ENCODE measurements around the gene SIK3.

SIK3 gene

GRCh38 chr11:116955949-116956348 lies 142.3 kb downstream of the SIK3 start:
- DNase-seq = no peak

GRCh38 chr11:116955548-116955947 lies 142.7 kb downstream of the SIK3 start:
- DNase-seq = no peak

- no peak for DNase-seq
Observed at GRCh38 chr11:116953530-116954285, 144.5 kb downstream of the SIK3 start.

- DNase-seq = no peak
Observed at GRCh38 chr11:116951762-116952161, 146.5 kb downstream of the SIK3 start.

GRCh38 chr11:116950210-116950609 lies 148.0 kb downstream of the SIK3 start:
- no peak for DNase-seq

- DNase-seq = peak; percentile 48 to 57
Observed at GRCh38 chr11:116948391-116948790, 149.8 kb downstream of the SIK3 start.

GRCh38 chr11:116946414-116946813 lies 151.8 kb downstream of the SIK3 start:
- DNase-seq = no peak

- no peak for DNase-seq
Observed at GRCh38 chr11:116939499-116939898, 158.7 kb downstream of the SIK3 start.

- peak; percentile 70 to 76 for DNase-seq
Observed at GRCh38 chr11:116938471-116939070, 159.7 kb downstream of the SIK3 start.

GRCh38 chr11:116936754-116937446 lies 161.3 kb downstream of the SIK3 start:
- DNase-seq = no peak

GRCh38 chr11:116935514-116935913 lies 162.7 kb downstream of the SIK3 start:
- no peak for DNase-seq

GRCh38 chr11:116935089-116935488 lies 163.1 kb downstream of the SIK3 start:
- no peak for DNase-seq

- no peak for DNase-seq
Observed at GRCh38 chr11:116933961-116934360, 164.3 kb downstream of the SIK3 start.

- DNase-seq = no peak
Observed at GRCh38 chr11:116932181-116932580, 166.0 kb downstream of the SIK3 start.

- peak; percentile 22 to 45 for DNase-seq
Observed at GRCh38 chr11:116931206-116931953, 166.8 kb downstream of the SIK3 start.

- DNase-seq = no peak
Observed at GRCh38 chr11:116930586-116930985, 167.6 kb downstream of the SIK3 start.

- DNase-seq = peak in 1 of 2 experiments; percentile 15
Observed at GRCh38 chr11:116930177-116930576, 168.1 kb downstream of the SIK3 start.

- peak in 1 of 2 experiments; percentile 19 for DNase-seq
Observed at GRCh38 chr11:116929414-116930090, 168.7 kb downstream of the SIK3 start.

GRCh38 chr11:116928845-116929244 lies 169.4 kb downstream of the SIK3 start:
- DNase-seq = no peak

GRCh38 chr11:116928102-116928777 lies 170.0 kb downstream of the SIK3 start:
- peak; percentile 88 to 90 for DNase-seq

GRCh38 chr11:116927163-116927974 lies 170.9 kb downstream of the SIK3 start:
- peak in 1 of 2 experiments; percentile 7 for DNase-seq

Data from AML-193 (cell line).